HL-60/S4 treated with phorbol 12-myristate 13-acetate at 8.2 ng/mL for 4 days and 3 days (cell line): Measurements from ENCODE around the gene ACSL3.

ENCODE experiments used
- in situ Hi-C: fragments of 300-500 bp; cut with MboI; formaldehyde crosslinking; loops from 2 replicates; pipeline ENCODE4 v1.15.0; 2022; ENCODE audit warnings: low sequenced_read_pairs

ACSL3 gene

DNA sequence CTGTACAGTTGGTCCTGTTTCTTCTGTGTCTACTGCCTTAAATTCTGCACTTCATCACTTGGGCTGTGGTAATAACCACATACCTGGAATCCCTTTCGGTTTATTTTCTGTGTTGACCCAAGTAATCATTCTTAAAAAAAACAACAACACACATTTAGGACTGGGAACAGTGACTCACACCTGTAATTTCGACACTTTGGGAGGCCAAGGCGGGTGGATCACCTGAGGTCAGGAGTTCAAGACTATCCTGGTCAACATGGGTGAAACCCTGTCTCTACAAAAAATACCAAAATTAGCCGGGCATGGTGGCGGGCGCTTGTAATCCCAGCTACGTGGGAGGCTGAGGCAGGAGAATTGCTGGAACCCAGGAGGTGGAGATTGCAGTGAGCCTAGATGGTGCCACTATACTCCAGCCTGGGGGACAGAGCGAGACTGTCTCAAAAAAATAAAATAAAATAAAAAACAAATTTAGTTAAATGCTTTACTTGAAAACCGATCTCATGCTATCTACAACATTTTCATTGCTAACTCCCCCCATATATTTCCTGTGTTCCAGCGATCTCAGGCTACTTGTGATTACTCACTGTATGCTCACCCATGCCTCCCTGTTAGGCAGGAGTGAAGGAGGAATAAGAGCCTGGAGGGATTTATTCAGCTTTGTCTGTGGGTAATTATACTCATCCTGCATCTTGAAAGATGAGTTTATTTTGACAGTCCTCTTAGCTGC lies 18.2 kb downstream of the ACSL3 start:
- in situ Hi-C loops = no loop called here

DNA sequence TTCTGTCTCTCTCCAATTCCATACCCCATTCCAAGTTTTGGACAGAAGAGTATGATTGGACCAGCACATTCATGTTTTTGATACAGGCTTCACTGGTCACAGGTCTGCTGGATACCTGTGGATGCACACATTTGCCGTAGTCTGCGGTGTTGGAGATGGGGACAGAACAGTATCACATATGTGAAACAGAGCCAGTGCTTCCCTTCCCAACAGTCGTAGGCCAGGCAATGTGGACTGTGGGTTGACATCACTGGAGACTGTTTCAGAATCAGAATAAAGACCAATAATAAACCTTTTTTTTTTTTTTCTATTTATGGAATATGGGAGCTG lies 18.7 kb downstream of the ACSL3 start:
- in situ Hi-C loops = no loop called here

DNA sequence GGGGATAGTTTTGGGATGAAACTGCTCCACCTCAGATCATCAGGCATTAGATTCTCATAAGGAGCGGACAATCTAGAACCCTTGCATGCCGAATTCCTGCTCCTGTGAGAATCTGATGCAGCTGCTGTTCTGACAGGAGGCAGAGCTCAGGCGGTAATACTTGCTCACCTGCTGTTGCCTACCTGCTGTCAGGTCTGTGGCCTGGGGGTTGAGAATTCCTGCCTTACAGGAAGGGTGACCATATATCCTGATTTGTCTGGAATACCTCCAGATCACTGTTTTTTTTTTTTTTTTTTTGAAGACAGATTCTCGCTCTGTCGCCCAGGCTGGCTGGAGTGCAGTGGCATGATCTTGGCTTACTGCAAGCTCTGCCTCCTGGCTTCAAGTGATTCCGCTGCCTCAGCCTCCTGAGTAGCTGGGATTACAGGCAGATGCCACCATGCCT lies 21.7 kb downstream of the ACSL3 start:
- in situ Hi-C loops = no loop called here

DNA sequence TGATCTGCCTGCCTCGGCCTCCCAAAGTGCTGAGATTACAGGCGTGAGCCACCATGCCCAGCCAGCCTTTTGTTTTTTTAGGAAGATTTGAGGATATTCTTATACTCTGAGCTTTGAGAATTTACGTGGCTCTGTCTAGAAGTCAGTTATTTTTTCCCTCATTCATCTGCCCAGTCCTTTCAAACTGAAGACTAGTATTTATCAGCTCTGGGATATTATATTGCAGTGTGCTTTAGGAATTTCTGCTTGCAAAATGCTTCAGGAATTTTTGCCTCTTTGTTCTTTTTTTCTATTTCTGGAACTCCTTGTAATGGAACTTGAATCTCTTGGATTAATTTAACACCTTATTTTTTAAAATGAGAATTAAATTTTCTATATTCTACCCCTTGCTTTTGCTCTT lies 22.6 kb downstream of the ACSL3 start:
- in situ Hi-C loops = no loop called here

DNA sequence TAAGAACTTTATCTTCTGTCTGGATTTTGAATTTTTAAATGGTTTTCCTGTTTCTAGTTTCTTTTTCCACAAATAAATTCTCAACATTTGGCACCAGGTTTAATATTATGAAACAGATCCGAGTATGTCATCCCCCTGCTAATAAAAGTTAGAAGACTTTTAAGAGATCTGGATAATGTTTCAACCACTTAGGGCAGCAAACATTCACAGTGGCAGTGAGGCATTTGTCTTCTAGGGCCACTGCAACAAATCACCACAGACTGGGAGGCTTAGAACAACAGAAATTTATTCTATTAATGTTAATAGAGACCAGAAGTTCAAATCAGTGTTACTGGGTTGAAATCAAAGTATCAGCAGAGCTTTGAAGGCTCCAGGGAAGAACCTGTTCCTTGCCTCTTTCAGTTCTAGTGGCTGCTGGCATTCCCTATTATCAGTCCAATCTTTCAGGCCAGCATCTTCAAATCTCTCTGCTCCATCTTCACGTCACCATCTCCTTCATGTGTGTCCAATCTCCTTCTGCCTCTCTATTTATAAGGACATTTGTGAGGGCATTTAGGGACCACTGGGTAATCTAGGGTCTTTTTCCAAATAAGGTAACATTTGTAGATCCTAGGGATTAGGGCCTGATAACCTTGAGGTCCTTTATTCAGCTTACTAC lies 23.4 kb downstream of the ACSL3 start:
- in situ Hi-C loops = no loop called here

DNA sequence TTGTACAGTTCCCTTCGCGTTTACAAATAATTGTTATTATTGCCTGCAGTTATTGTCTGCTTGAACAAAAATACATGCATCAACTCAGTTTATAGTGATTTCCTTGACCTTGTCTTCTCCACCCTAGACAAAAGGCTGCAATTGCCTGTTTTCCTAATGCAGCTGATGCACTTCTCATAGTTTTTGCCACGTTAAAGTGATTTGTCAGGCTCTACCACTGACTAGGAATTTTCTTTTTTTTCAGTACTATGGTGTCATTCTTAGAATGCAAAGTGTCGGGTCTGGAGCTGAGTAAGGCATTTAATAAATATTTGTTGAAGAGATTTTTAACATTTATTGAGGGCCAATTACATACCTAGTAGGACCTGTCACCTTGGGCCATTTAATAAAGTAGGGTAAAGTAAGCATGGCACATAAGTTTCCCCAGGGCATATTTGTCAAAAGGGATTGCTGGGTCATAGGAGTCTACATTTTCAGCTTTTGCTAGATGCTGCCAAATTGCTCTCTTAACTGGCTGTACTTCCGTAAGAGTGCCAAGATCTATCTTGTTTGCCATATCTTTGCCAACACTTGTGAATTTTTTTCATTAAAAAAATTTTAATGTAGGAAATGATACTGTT lies 24.1 kb downstream of the ACSL3 start:
- in situ Hi-C loops = no loop called here

DNA sequence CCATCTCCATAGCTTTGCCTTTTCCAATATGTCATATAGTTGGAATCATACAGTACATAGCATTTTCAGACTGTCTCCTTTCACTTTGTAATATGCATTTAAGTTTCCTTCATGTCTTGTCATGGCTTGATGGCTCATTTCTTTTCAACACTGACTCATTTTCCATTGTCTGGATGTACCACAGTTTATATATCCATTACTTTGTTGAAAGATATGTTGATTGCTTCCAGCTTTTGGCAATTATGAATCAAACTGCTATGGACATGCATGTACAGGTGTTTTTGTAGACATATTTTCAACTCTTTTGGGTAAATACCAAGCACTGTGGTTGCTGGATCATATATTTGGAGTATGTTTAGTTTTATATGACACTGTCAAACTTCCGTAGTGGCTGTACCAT lies 26.3 kb downstream of the ACSL3 start:
- in situ Hi-C loops = no loop called here

DNA sequence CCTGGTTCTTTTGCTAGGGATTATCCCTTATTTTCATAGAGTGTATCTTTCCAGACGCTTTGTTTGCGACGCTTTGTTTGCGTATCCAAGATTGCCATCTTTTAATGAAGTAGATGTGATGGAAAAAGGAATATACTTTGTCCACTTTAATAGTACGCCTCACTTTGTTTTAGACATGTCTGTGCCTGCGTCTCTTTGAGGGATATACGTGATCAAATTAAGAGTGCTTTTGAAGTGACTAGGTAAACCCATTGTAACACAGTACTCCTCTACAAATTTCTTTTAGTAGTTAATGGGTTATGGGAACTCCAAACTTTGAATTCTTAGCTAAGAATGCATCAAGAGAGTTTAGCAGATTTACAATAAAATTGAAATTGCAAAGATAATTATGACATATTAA lies 27.9 kb downstream of the ACSL3 start:
- in situ Hi-C loops = no loop called here

DNA sequence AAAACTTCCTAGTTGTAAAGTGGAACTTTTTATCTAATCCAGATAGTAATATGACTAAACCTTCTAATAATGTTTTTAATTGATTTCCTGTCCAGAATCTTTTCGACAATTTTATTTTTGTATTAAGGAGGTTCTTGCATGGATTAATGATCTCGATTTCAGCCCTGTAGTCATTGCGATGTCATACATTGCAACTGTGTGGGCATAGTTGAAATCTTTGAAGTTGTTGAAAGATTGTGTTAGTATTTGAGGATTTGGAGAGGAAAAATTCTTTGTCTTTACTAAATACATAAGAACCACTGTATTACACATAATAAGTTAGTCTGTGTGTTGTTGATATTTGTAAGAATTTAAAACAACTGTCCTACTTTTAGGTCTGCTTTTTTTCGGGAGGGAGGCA lies 31.1 kb downstream of the ACSL3 start:
- in situ Hi-C loops = no loop called here

DNA sequence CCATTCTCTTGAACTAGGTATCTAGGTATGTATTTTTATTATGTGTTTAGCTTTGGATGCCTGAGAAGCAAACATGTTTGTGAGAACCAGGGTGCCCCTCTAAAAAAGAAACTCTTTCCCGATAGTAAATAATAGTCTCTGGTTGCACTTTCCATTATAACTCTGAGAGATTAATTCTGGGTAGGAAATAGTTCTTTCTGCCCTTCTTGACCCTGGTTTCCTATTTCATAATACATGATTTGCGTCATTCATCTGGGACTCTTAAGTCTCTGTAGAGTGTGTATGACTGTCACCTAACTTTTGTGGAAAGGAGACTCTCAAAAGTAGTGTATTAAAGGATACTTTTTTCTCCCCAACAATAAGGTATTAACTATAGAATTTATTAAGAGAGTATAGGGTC lies 31.5 kb downstream of the ACSL3 start:
- in situ Hi-C loops = no loop called here

DNA sequence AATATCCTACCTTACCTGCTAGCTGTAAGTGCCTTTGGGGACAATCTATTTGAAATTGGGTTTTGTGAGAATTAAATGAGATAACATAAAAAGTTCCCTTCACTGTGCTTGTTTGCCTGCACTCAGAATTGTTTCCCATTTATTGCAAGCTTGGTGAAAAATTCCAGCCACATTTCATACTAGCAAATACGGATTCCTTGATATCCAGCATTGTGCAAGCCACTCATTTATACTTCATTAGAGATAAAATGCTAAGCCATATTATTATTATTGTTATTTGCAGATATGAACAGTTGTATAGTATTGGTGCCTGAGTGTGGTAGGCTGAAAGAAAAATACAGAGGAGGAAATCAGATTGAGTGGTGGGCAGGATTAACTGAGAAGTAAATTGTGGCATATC lies 31.9 kb downstream of the ACSL3 start:
- in situ Hi-C loops = no loop called here

DNA sequence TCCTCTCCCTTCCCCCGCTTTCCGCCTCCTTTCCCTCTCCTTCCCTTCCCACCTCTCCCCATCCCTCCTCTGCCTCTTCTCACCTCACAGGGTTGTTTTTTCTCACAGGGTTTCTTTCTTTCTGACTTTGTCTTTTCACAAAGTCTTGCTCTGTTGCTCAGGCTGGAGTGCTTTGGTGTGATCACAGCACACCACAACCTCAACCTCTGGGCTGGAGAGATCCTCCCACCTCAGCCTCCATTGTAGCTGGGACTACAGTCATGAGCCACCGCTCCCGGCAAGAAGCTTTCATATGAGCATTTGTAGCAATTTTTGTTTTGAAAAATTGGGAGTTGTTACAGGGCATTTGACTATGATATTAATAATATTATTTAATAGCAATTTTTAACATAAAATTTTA lies 32.9 kb downstream of the ACSL3 start:
- in situ Hi-C loops = no loop called here

DNA sequence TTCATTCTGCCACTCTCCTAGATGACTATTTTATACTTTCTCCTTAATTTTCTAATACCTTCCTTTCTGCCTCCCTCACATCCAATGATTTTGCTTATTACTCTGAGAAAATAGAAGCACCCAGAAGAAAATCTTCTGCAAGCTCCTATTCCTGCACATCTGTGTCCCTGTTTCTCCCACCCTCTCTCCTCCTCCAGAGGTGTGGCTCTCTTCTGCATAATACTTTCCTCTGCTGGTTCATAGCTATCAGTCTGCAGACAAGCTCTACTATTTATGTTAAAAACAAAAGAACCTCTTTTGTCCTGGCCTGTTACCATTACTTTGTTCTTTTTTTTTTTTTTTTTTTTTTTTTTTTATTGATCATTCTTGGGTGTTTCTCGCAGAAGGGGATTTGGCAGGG lies 34.3 kb downstream of the ACSL3 start:
- in situ Hi-C loops = no loop called here

DNA sequence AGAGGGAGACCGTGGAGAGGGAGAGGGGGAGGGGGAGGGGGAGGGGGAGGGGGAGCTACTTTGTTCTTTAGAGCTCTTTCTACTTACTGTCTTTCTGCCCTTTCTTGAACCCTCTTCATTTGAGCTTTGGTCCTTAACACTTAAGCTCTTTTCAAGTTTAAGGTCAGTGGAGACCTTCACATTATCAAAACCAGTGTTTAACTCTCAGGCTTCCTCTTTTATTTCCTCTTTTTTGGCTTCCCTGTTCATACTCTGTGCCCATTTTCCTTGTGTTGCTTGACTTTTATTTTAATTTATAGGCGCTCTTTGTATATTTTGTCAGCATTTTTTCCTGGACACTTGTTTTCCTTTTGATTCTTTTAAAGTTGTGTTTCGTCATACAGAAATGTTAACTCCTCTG lies 37.1 kb downstream of the ACSL3 start:
- in situ Hi-C loops = no loop called here

DNA sequence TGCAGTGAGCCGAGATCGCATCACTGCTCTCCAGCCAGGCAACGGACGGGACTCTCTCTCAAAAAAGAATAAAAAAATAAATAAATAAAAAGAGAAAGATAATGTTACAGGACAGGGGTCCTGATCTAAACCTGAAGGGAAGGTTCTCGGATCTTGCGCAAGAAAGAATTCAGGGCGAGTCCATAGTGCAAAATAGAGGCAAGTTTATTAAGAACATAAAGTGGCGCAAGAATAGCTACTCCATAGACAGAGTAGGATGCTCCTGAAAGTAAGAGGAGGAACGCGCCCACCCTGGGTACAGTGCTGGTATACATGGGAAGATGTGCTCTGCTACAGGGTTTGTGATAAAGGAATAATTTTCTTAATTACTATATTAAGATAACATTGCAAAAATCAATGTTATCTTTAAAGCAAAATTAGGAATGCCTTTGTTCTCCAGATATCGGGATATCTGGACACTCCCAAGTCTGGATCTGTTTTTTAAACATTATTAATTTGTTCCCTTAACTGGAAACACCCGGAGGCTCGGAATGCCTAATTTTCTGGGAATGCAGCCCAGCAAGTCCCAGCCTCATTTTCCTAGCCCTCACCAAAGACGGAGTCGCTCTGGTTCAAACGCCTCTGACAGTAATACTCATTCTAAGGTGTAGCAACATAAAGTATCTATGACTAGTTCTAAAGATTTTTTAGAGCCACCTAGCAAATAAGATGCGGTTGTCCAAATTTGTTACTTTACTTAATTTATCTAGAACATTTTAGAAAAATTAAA lies 38.8 kb downstream of the ACSL3 start:
- in situ Hi-C loops = loop anchor here (25.0 kb wide), 1 partner anchor 212 kb away; no protein-coding TSS in a partner anchor

DNA sequence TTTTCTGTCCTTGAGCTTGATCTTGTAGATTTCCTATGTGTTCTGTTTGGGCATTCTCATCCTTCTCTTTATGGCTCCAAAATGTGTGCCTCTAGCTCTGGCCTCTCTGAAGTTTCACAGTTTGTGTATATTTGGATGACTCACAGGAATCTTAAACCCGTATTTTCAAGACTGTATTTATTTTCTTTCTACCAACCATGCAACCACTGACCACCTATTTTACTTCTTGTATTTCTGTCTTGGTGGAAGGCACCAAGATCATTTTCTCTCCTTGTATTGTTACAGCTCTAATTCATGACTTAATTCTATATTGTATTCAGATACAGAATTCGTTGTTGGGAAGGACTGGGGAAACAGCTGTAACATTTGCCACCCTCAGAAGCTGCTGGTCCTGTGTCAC lies 39.5 kb downstream of the ACSL3 start:
- in situ Hi-C loops = loop anchor here (25.0 kb wide), 1 partner anchor 213 kb away; no protein-coding TSS in a partner anchor

DNA sequence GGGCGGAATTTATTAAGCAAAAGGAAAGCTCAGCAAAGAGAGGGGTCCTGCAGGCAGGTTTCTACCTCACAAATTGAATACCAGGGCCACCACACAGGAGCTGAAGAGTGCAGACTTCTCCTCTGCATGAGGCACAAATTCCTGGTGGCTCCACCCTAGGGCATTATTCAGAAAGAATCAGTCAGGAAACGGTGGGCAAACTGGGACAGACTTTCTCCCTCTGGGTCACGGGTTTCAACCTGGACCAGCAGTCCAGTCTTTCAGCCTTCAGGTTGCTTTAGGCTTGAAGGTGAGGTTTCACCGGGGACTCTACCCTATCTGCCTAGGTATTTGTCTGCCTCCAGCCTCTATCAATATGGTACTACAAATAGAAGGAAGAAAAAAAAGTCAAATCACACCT lies 41.8 kb downstream of the ACSL3 start:
- in situ Hi-C loops = loop anchor here (25.0 kb wide), 1 partner anchor 215 kb away; no protein-coding TSS in a partner anchor

DNA sequence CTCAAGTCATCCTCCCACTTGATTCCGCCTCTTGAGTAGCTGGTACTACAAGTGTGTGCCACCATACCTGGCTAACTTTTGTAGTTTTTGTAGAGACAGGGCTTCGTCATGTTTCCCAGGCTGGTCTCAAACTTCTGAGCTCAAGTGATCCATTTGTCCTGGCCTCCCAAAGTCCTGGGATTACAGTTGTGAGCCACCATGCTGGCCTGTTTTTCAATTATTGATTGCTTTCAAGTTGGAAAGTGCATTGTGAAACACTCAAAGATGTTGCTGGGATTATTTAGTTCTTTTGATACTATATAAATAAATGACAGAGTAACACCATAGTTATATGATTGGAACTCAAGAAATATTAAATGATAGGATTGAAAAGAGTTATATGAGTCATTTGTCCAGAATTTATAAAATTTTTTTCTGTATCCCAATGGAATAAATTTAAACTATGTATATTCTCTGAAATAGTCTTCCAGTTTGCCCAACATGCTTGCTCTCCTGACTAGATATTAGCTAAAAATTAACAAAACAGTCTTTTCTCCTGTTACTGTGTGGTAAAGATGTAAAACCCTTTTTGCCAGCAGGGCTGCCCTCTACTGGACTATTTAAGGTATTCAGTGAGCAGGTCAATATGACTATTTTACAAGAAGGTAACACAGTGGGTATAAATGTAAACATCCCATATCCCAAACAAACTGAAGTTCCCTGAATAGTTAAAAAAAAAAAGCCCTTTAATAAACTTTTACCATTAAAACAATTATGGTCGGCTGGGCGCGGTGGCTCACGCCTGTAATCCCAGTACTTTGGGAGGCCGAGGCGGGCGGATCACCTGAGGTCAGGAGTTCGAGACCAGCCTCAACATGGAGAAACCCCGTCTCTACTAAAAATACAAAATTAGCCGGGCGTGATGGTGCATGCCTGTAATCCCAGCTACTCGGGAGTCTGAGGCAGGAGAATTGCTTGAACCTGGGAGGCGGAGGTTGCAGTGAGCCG lies 42.7 kb downstream of the ACSL3 start:
- in situ Hi-C loops = loop anchor here (25.0 kb wide), 1 partner anchor 216 kb away; no protein-coding TSS in a partner anchor

DNA sequence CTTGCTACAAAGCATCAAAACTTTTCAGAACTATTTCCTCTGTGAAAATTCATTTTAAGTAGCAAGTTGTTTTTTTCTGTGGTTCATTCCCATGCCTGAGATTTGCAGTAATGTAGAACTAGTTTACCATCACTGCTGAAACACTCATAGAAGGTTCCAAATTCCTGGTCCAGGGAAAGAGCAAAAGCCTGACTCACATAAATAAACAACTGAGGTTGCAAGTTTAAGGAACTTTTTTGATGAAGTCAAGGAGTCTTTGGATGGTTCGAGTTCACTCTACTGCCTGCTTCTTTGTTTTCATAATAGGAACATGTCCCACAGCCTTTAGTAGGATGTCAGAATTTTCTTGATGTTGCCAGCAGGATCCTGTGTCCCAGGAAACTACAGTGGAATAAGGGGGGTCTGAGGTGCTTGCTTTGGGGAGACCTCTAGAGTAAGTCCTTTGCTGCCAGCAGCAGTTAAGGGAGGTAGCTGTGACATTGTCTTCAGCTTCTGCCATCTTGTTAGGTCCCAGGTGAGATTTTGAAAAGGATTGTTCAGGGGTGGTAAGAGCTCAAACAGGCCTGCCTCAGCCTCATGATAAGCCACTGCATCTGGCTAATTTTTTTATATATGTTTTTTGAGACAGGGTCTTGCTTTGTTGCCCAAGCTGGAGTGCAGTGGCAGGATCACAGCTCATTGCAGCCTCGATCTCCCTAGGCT lies 43.9 kb downstream of the ACSL3 start:
- in situ Hi-C loops = loop anchor here (25.0 kb wide), 1 partner anchor 217 kb away; no protein-coding TSS in a partner anchor
